Psoas muscle (tissue), 8 donors: ENCODE results near the gene DHH. TPM values are rescaled to one million over a fixed set of nuclear protein-coding genes. Genes with fewer than 3 reads are reported as not detected.
A peak's percentile ranks its signal among the peaks of the same experiment; 100 is the strongest.

Source experiments
- ATAC-seq, 4 donors: fragments of 200-7000 bp; cut with Tn5 transposase; one replicate each; pipeline ENCODE4 v1.9.1; 2020; ENCODE audit warnings: moderate library complexity in 3 of 4, mild to moderate bottlenecking in 2 of 4
- DNase-seq, 2 donors: peaks; one replicate each; pipeline ENCODE4 v3.0.0-alpha.2; 2020
- H3K27ac ChIP-seq: fragments of 200-600 bp; one replicate; pipeline ENCODE4 v1.8.0; 2022
- H3K27me3 ChIP-seq, 3 donors: fragments of 200-600 bp in 1 of 3; one replicate each; pipeline versions ENCODE4 v1.6.1 to v1.8.0; 2013 to 2022; ENCODE audit warnings: low read length in 2 of 3, mild to moderate bottlenecking in 2 of 3, moderate library complexity in 1 of 3; ENCODE audit not compliant: insufficient read depth in 3 of 3
- H3K36me3 ChIP-seq, 2 donors: fragments of 200-600 bp in 1 of 2; one replicate each; pipeline versions ENCODE4 v1.6.1 to v1.8.0; 2013 to 2022; ENCODE audit warnings: low read depth in 1 of 2, mild to moderate bottlenecking in 1 of 2, moderate library complexity in 1 of 2; ENCODE audit not compliant: insufficient read depth in 1 of 2
- H3K4me1 ChIP-seq: fragments of 200-600 bp; one replicate; pipeline ENCODE4 v1.8.0; 2022
- H3K4me3 ChIP-seq: fragments of 200-600 bp; one replicate; pipeline ENCODE4 v1.8.0; 2022; ENCODE audit warnings: mild to moderate bottlenecking
- H3K9me3 ChIP-seq: fragments of 200-600 bp; one replicate; pipeline ENCODE4 v1.8.0; 2022
- CTCF ChIP-seq: fragments of 200-600 bp; IDR thresholded peaks from one replicate; pipeline ENCODE4 v1.8.0; 2022; ENCODE audit warnings: antibody characterized with exemption
- WGBS, 3 donors: extraction: QIAGEN DNeasy Blood & Tissue Kit; methylation state at CpG; one replicate each; pipeline versions ENCODE4 v1.1.6 to v1.1.7; 2013; 5-methylcytosine and 5-hydroxymethylcytosine counted together
- intact Hi-C, 2 donors: fragments of 100-400 bp; cut with DNase I; formaldehyde crosslinking; loops; one replicate each; pipeline versions ENCODE4 v1.11.0 to v1.14.2; 2022
- polyA plus RNA-seq, 3 donors: library from polyadenylated mRNA; stranded (reverse); fragments of 200-250 nt; gene quantifications; one replicate each; pipeline ENCODE4 v1.2.3, GENCODE V29; 2013
- total RNA-seq, 4 donors: library from RNA; stranded (reverse); fragmentation: NEBNext Ultra II Directional in 2 of 4; extraction: Animal tissue kit (Norgen Biotek cat#: 25700) in 2 of 4; gene quantifications; one replicate each; pipeline versions ENCODE4 v1.2.1 to v1.2.4, GENCODE V29; 2021 to 2023
- donor health status: healthy with polysubstance abuse.
- donor health status: DM: no; HTN: no; CAD: no; lungs with moderate emphysema.
- donor health status: Bipolar disorder and iron deficiency.
- donor health status: healthy.
- donor health status: DM: yes; HTN: yes; CAD: no.
- donor health status: DM: no; HTN: no; CAD: no.
- donor health status: DM: no; HTN: no; CAD: no.
- donor health status: DM: yes; HTN: yes; CAD: no.

The DHH gene
- total and polyA plus RNA-seq, 7 donors: 0.07 to 0.43 (median 0.17) TPM

- intact Hi-C loops: loop anchor here in 1 of 2 donors (5.0 kb wide), 1 partner anchor 33 kb away; the partner anchor contains the start of gene KMT2D
- peak overlapping the region; percentile 52 for H3K4me3 ChIP-seq
- H3K36me3 ChIP-seq: peaks cover 0 to 38% of the 10 kb centered on the region in 2 donors
- H3K27me3 ChIP-seq: peaks cover 0 to 45% (median 15%) of the 10 kb centered on the region in 3 donors
- ATAC-seq (no peak), DNase-seq (no peak)
- no peak for TF ChIP-seq CTCF
- H3K9me3 ChIP-seq: no peaks in the 10 kb centered on the region
- peaks cover 22% of the 10 kb centered on the region for H3K4me1 ChIP-seq
- 23 to 47% (median 32%) methylated on average over 2 of the region's 2 CpGs for WGBS, 3 donors
- H3K27ac ChIP-seq: no peak overlapping the region
These were observed 369 bp upstream of the DHH start for GRCh38 chr12:49094975-49095365.

- Histone ChIP-seq H3K27ac (no peak overlapping the region), H3K9me3 (no peaks in the 10 kb centered on the region), H3K36me3 (peaks cover 0 to 26% of the 10 kb centered on the region in 2 donors), H3K27me3 (peaks cover 0 to 55% (median 23%) of the 10 kb centered on the region in 3 donors), H3K4me1 (peaks cover 22% of the 10 kb centered on the region), H3K4me3 (peak overlapping the region; percentile 52)
- ATAC-seq (no peak), DNase-seq (no peak)
- WGBS, 3 donors: 11 to 24% (median 14%) methylated on average over 9 of the region's 9 CpGs
- intact Hi-C loops: no loop called here
- TF ChIP-seq CTCF: no peak
These were observed 825 bp downstream of the DHH start for GRCh38 chr12:49093792-49094159.

GRCh38 chr12:49092816-49093406, 1.7 kb downstream of the DHH start:
- Histone ChIP-seq H3K9me3 (no peaks in the 10 kb centered on the region), H3K27me3 (peaks cover 0 to 55% (median 24%) of the 10 kb centered on the region in 3 donors), H3K36me3 (peaks cover 0 to 17% of the 10 kb centered on the region in 2 donors), H3K4me1 (peaks cover 22% of the 10 kb centered on the region), H3K27ac (no peak overlapping the region), H3K4me3 (peak overlapping the region; percentile 46)
- intact Hi-C loops: no loop called here
- DNase-seq (no peak), ATAC-seq (no peak)
- 72 to 80% (median 77%) methylated on average over 4 of the region's 4 CpGs for WGBS, 3 donors
- TF ChIP-seq CTCF: no peak

DNA sequence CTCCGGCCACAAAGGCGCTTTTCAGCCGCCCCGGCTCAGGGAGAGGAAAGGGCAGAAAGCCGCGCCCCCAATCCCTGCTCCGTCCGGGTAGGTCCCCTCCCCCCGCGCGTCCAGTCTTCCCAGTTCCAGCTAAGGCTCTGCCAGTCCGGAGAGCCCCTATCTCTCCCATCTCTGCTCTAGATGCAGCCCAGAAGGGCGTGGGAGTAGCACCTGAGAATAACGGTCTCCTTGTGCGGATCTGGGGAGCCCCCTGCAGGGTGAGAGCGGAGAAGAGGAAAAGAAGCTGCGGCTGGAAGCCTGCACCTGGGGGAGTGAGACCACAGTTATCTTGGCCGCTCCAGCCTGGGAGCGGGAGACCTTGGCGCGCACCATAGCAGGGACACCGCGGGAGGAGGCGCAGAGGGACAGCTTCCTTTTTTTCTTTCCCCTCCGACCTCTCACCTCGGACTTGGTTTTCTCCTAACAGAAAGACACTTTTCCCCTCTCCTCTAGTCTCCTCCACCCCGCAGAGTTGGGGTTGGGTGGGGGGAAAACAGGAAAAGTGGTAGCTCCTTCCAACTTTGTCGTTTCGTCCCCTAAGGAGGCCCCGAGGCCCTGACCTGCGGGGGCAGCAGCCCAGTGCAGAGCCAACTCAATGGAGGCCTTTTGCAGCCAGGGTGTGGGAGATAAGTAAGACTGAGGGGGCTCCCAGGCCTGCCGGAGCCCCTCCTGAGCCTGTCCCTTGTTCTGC, 2.4 kb downstream of the DHH start:
- 16 to 24% (median 22%) methylated on average over 21 to 32 of the region's 32 CpGs for WGBS, 3 donors
- intact Hi-C loops: no loop called here
- ATAC-seq (no peak), DNase-seq (peak in 1 of 2 donors; percentile 43)
- H3K27ac ChIP-seq: no peak overlapping the region
- TF ChIP-seq CTCF: no peak
- H3K9me3 ChIP-seq: no peaks in the 10 kb centered on the region
- peaks cover 22% of the 10 kb centered on the region for H3K4me1 ChIP-seq
- peaks cover 0 to 55% (median 24%) of the 10 kb centered on the region in 3 donors for H3K27me3 ChIP-seq
- H3K4me3 ChIP-seq: peak overlapping the region; percentile 46
- H3K36me3 ChIP-seq: peaks cover 0 to 11% of the 10 kb centered on the region in 2 donors
